H9 (cell line): ENCODE measurements around the gene FNIP1. TPM values are rescaled to one million over a fixed set of nuclear protein-coding genes. Genes with fewer than 3 reads are reported as not detected.

Experiments
- DNase-seq: peaks from one replicate; pipeline ENCODE4 v3.0.0-alpha.2; 2017
- H2AFZ ChIP-seq: one replicate; pipeline ENCODE4 v1.6.1; 2013; ENCODE audit warnings: mild to moderate bottlenecking, low read length, control low read depth, moderate library complexity
- H2AK5ac ChIP-seq: 2 replicates; pipeline ENCODE4 v1.6.1; 2013; ENCODE audit warnings: low read length, control low read depth, mixed read lengths; ENCODE audit not compliant: insufficient read length
- H2BK120ac ChIP-seq: one replicate; pipeline ENCODE4 v1.6.1; 2013; ENCODE audit warnings: low read depth, mild to moderate bottlenecking, low read length, control low read depth, inconsistent platforms; ENCODE audit not compliant: poor library complexity, severe bottlenecking
- H2BK12ac ChIP-seq: 2 replicates; pipeline ENCODE4 v1.6.1; 2013; ENCODE audit warnings: low read length, control low read depth, mixed read lengths, low read depth; ENCODE audit not compliant: insufficient read length
- H2BK15ac ChIP-seq: 2 replicates; pipeline ENCODE4 v1.6.1; 2013; ENCODE audit warnings: low read depth, low read length, control low read depth
- H2BK20ac ChIP-seq: one replicate; pipeline ENCODE4 v1.6.1; 2013; ENCODE audit warnings: low read depth, mild to moderate bottlenecking, low read length, control low read depth, inconsistent platforms; ENCODE audit not compliant: poor library complexity, severe bottlenecking
- H2BK5ac ChIP-seq: 2 replicates; pipeline ENCODE4 v1.6.1; 2013; ENCODE audit warnings: low read length, control low read depth, mixed read lengths; ENCODE audit not compliant: insufficient read length
- H3K14ac ChIP-seq: 2 replicates; pipeline ENCODE4 v1.6.1; 2013; ENCODE audit warnings: low read length, control low read depth; ENCODE audit not compliant: insufficient read depth
- H3K18ac ChIP-seq: 2 replicates; pipeline ENCODE4 v1.6.1; 2013; ENCODE audit warnings: low read depth, mild to moderate bottlenecking, mixed read lengths, low read length, control low read depth; ENCODE audit not compliant: insufficient read length
- H3K23ac ChIP-seq: 2 replicates; pipeline ENCODE4 v1.6.1; 2013; ENCODE audit warnings: low read length, control low read depth, mixed read lengths, low read depth; ENCODE audit not compliant: insufficient read length
- H3K23me2 ChIP-seq: 2 replicates; pipeline ENCODE4 v1.6.1; 2013; ENCODE audit warnings: low read depth, mild to moderate bottlenecking, mixed read lengths, low read length, control low read depth; ENCODE audit not compliant: insufficient read length, poor library complexity, severe bottlenecking
- H3K27ac ChIP-seq: 2 replicates; pipeline ENCODE4 v1.5.1; 2013; ENCODE audit warnings: low read length, control low read depth, mixed read lengths, low read depth; ENCODE audit not compliant: insufficient read length
- H3K27me3 ChIP-seq: 2 replicates; pipeline ENCODE4 v1.6.1; 2013; ENCODE audit warnings: low read length, control low read depth, inconsistent platforms; ENCODE audit not compliant: insufficient read depth
- H3K4ac ChIP-seq: 2 replicates; pipeline ENCODE4 v1.6.1; 2013; ENCODE audit warnings: low read depth, mild to moderate bottlenecking, control low read depth, inconsistent platforms, low read length, moderate library complexity
- H3K4me1 ChIP-seq: 2 replicates; pipeline ENCODE4 v1.6.1; 2013; ENCODE audit warnings: low read length, control low read depth, inconsistent platforms; ENCODE audit not compliant: insufficient read depth
- H3K4me2 ChIP-seq: 2 replicates; pipeline ENCODE4 v1.6.1; 2013; ENCODE audit warnings: low read length, control low read depth, mixed read lengths; ENCODE audit not compliant: insufficient read length, insufficient read depth
- H3K56ac ChIP-seq: 2 replicates; pipeline ENCODE4 v1.6.1; 2013; ENCODE audit warnings: low read depth, mild to moderate bottlenecking, mixed read lengths, low read length, control low read depth; ENCODE audit not compliant: insufficient read length
- H3K79me1 ChIP-seq: 2 replicates; pipeline ENCODE4 v1.6.1; 2013; ENCODE audit warnings: low read depth, mild to moderate bottlenecking, moderate library complexity, low read length, control low read depth, inconsistent platforms; ENCODE audit not compliant: insufficient read depth, poor library complexity, severe bottlenecking
- H3K79me2 ChIP-seq: 2 replicates; pipeline ENCODE4 v1.6.1; 2013; ENCODE audit warnings: low read length, control low read depth, inconsistent platforms; ENCODE audit not compliant: insufficient read depth
- H3K9ac ChIP-seq: 2 replicates; pipeline ENCODE4 v1.6.1; 2013; ENCODE audit warnings: low read length, control low read depth, mixed read lengths; ENCODE audit not compliant: insufficient read length; ENCODE audit errors: extremely low read depth
- H3K9me3 ChIP-seq: one replicate; pipeline ENCODE4 v1.6.1; 2013; ENCODE audit warnings: low read depth, low read length, inconsistent platforms; ENCODE audit not compliant: control insufficient read depth
- H3T11ph ChIP-seq: one replicate; pipeline ENCODE4 v1.6.1; 2013; ENCODE audit warnings: mild to moderate bottlenecking, low read length, control low read depth, inconsistent platforms
- H4K20me1 ChIP-seq: one replicate; pipeline ENCODE4 v1.6.1; 2013; ENCODE audit not compliant: control insufficient read depth, insufficient read length, insufficient read depth
- H4K5ac ChIP-seq: 2 replicates; pipeline ENCODE4 v1.6.1; 2013; ENCODE audit warnings: low read depth, mild to moderate bottlenecking, mixed read lengths, low read length, control low read depth; ENCODE audit not compliant: insufficient read length
- H4K8ac ChIP-seq: replicated peaks from 2 replicates; pipeline ENCODE4 v1.6.1; 2013; ENCODE audit warnings: low read length, control low read depth, mixed read lengths, low read depth; ENCODE audit not compliant: insufficient read length
- H4K91ac ChIP-seq: 2 replicates; pipeline ENCODE4 v1.6.1; 2013; ENCODE audit warnings: low read depth, mild to moderate bottlenecking, moderate library complexity, mixed read lengths, low read length, control low read depth; ENCODE audit not compliant: insufficient read length
- H3K27ac Mint-ChIP-seq, 3 experiments: 2 replicates in 2 of 3; 3 replicates in 1 of 3; pipeline ENCODE4 v1.8.0; 2020 to 2021; ENCODE audit warnings: mixed read lengths in 3 of 3, mild to moderate bottlenecking in 1 of 3, moderate library complexity in 1 of 3
- H3K27me3 Mint-ChIP-seq: 2 replicates; pipeline ENCODE4 v1.8.0; 2021; ENCODE audit warnings: low read depth, mild to moderate bottlenecking, moderate library complexity, mixed read lengths
- H3K36me3 Mint-ChIP-seq, 3 experiments: 2 replicates in 2 of 3; 3 replicates in 1 of 3; pipeline ENCODE4 v1.8.0; 2020 to 2021; ENCODE audit warnings: low read depth in 3 of 3, mixed read lengths in 3 of 3; ENCODE audit not compliant: insufficient read depth in 1 of 3
- H3K4me1 Mint-ChIP-seq, 2 experiments: 2 replicates each; pipeline ENCODE4 v1.8.0; 2020; ENCODE audit warnings: mixed read lengths in 2 of 2
- H3K4me3 Mint-ChIP-seq, 2 experiments: 2 replicates in 1 of 2; 3 replicates in 1 of 2; pipeline ENCODE4 v1.8.0; 2020 to 2021; ENCODE audit warnings: mild to moderate bottlenecking in 2 of 2, mixed read lengths in 2 of 2, moderate library complexity in 1 of 2
- H3K9me3 Mint-ChIP-seq, 2 experiments: 2 replicates in 1 of 2; 3 replicates in 1 of 2; pipeline ENCODE4 v1.8.0; 2020; ENCODE audit warnings: mild to moderate bottlenecking in 2 of 2, mixed read lengths in 2 of 2, moderate library complexity in 1 of 2
- WGBS: extraction: QIAGEN DNeasy Blood & Tissue Kit; methylation state at CpG from one replicate; pipeline ENCODE4 v1.1.7; 2013; ENCODE audit warnings: missing lambda C conversion rate, low lambda C conversion rate, mixed read lengths; ENCODE audit not compliant: insufficient read length; ENCODE audit errors: extremely low coverage; 5-methylcytosine and 5-hydroxymethylcytosine counted together
- total RNA-seq: library from RNA; stranded (reverse); gene quantifications from 2 replicates; pipeline ENCODE4 v1.2.1, GENCODE V29; 2021
- TF ChIP-seq, protein P1 (sequence below): fragments of 200-600 bp; sonication (generic); conservative IDR thresholded peaks from 3 replicates; pipeline ENCODE4 v1.8.0; 2021; ENCODE audit warnings: antibody characterized with exemption, mild to moderate bottlenecking

The FNIP1 gene
- total RNA-seq, 1 experiment from 2014 or later, result 13.4 TPM

- Histone ChIP-seq H2BK12ac (no peak overlapping the region), H2BK5ac (no peak overlapping the region), H2BK15ac (no peak overlapping the region), H3K23ac (no peak overlapping the region), H3K56ac (no peak overlapping the region), H3K27me3 (no peaks in the 10 kb centered on the region), H3K23me2 (peaks cover 3% of the 10 kb centered on the region), H3K79me1 (no peaks in the 10 kb centered on the region), H3K14ac (peak overlapping the region; percentile 41; the same call in 1 of the 2 replicates), H4K20me1 (no peaks in the 10 kb centered on the region), H3K27ac (peak overlapping the region; percentile 86), H2BK20ac (no peak overlapping the region), H3K9ac (peak overlapping the region; percentile 71), H2BK120ac (no peak overlapping the region), H3K18ac (no peak overlapping the region), H3K9me3 (no peaks in the 10 kb centered on the region), H3K4ac (no peak overlapping the region), H3T11ph (no peak overlapping the region), H4K8ac (no peak overlapping the region), H4K5ac (no peak overlapping the region), H3K79me2 (peaks cover 15% of the 10 kb centered on the region; the same call in 1 of the 2 replicates), H3K4me1 (0 out of 2 replicates have a peak, but pooled peaks cover 2% of the 10 kb centered on the region), H2AFZ (no peak overlapping the region), H3K4me2 (peak overlapping the region; percentile 51), H2AK5ac (no peak overlapping the region), H4K91ac (no peak overlapping the region)
- Mint-ChIP-seq H3K27me3 (no peaks in the 10 kb centered on the region), H3K36me3 (no peaks in the 10 kb centered on the region), H3K4me1 (peaks cover 16 to 22% of the 10 kb centered on the region in 2 experiments), H3K27ac (peak overlapping the region; percentile 98 to 100 (median 99)), H3K4me3 (peak overlapping the region; percentile 90 to 93), H3K9me3 (no peaks in the 10 kb centered on the region)
- TF ChIP-seq, protein P1, sequence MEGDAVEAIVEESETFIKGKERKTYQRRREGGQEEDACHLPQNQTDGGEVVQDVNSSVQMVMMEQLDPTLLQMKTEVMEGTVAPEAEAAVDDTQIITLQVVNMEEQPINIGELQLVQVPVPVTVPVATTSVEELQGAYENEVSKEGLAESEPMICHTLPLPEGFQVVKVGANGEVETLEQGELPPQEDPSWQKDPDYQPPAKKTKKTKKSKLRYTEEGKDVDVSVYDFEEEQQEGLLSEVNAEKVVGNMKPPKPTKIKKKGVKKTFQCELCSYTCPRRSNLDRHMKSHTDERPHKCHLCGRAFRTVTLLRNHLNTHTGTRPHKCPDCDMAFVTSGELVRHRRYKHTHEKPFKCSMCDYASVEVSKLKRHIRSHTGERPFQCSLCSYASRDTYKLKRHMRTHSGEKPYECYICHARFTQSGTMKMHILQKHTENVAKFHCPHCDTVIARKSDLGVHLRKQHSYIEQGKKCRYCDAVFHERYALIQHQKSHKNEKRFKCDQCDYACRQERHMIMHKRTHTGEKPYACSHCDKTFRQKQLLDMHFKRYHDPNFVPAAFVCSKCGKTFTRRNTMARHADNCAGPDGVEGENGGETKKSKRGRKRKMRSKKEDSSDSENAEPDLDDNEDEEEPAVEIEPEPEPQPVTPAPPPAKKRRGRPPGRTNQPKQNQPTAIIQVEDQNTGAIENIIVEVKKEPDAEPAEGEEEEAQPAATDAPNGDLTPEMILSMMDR, result no peak
- DNase-seq, result no peak
- no CpG with 5 or more reads among the region's 24 CpGs for WGBS
Observed at GRCh38 chr5:131635684-131636572, 160.9 kb downstream of the FNIP1 start.
